Measurements from ENCODE around the gene LYRM9. TPM values are rescaled to one million over a fixed set of nuclear protein-coding genes. Genes with fewer than 3 reads are reported as not detected.

LYRM9 gene
- total and polyA plus RNA-seq, 9 of the 15 experiments (the other 6 are each of a cell fraction or from before 2014, with no cell fraction given), result 0.98 to 4.7 (median 1.8) TPM

- no peak for FAIRE-seq
- in situ Hi-C loops (cut with MboI) (no loop called here), intact Hi-C loops (cut with micrococcal nuclease) (loop anchor here (5.0 kb wide), 3 partner anchors 95 to 245 kb away; no protein-coding TSS in a partner anchor)
- Histone ChIP-seq H3K4me3 (no peak overlapping the region), H3K4me2 (ENCODE audit: insufficient read depth, low read length) (no peak overlapping the region), H3K4me1 (replicated peaks in 1 of 2; ENCODE audit: control insufficient read depth in 2 of 2, insufficient read depth in 2 of 2, low read length in 2 of 2) (peaks cover 7 to 35% of the 10 kb centered on the region in 2 experiments), H3K27me3 (ENCODE audit: control insufficient read depth in 2 of 2, insufficient read depth in 2 of 2, low read length in 2 of 2) (no peaks in the 10 kb centered on the region), H2AFZ (ENCODE audit: low read depth, low read length) (no peak overlapping the region), H3K9me1 (ENCODE audit: control insufficient read depth, insufficient read depth, low read length) (no peaks in the 10 kb centered on the region), H3K9ac (ENCODE audit: insufficient read depth in 1 of 2, low read depth in 2 of 2, low read length in 2 of 2) (no peak overlapping the region), H3K27ac (ENCODE audit: extremely low read depth, low read depth, low read length) (no peak overlapping the region), H4K20me1 (replicated peaks; ENCODE audit: control insufficient read depth, insufficient read depth, low read length) (no peaks in the 10 kb centered on the region), H3K79me2 (ENCODE audit: control insufficient read depth, insufficient read depth, low read length) (no peaks in the 10 kb centered on the region), H3K9me3 (replicated peaks; ENCODE audit: control insufficient read depth, insufficient read depth, low read depth, low read length) (no peaks in the 10 kb centered on the region), H3K36me3 (ENCODE audit: control insufficient read depth, insufficient read depth, low read length) (no peaks in the 10 kb centered on the region)
- POLR2A ChIA-PET, result interaction anchor here (0.8 to 1.1 kb wide), 2 partner anchors 7 to 286 kb away, joined by 3 read pairs; no protein-coding TSS in a partner anchor
- WGBS (ENCODE audit: insufficient coverage, low coverage, missing lambda C conversion rate), result 86% methylated on average over 9 of the region's 9 CpGs
- ATAC-seq, result no peak
- no peak for TF ChIP-seq RERE (CRISPR knock-in tag; IDR thresholded peaks at IDR 0.05; ENCODE audit: borderline replicate concordance)
- TF ChIP-seq POLR3A (IDR thresholded peaks at IDR 0.05; ENCODE audit: borderline replicate concordance, extremely low read depth, insufficient read depth, insufficient read length), result no peak
- TF ChIP-seq IRF1 (CRISPR knock-in tag; IDR thresholded peaks at IDR 0.05; ENCODE audit: borderline replicate concordance), result no peak
- TF ChIP-seq ZFP91 (CRISPR knock-in tag; IDR thresholded peaks at IDR 0.05), result no peak
- no peak for TF ChIP-seq CREB3L1 (IDR thresholded peaks at IDR 0.05; ENCODE audit: borderline replicate concordance, low read depth)
- TF ChIP-seq POU5F1 (IDR thresholded peaks at IDR 0.05; ENCODE audit: borderline replicate concordance, low read depth, low read length, partially characterized antibody), result no peak
- no peak for TF ChIP-seq SRSF1 (IDR thresholded peaks at IDR 0.05; ENCODE audit: low read depth, low read length)
- no peak for TF ChIP-seq ZNF12 (CRISPR knock-in tag; IDR thresholded peaks at IDR 0.05)
- TF ChIP-seq MAFK (IDR thresholded peaks at IDR 0.05; ENCODE audit: low read length), result no peak
- no peak for TF ChIP-seq TAF15 (IDR thresholded peaks at IDR 0.05; ENCODE audit: low read depth, low read length)
- TF ChIP-seq NFRKB (IDR thresholded peaks at IDR 0.05; ENCODE audit: low read depth), result no peak
- no peak for TF ChIP-seq BHLHE40 (IDR thresholded peaks at IDR 0.05; ENCODE audit: low read length)
- CTCF ChIA-PET (ENCODE audit: low intra/inter-chr PET ratio), result no interaction called here
- no TSS peak for BruUV-seq (replicated peaks)
- no peak for DNase-seq (ENCODE audit: extremely low read depth in 1 of 4, low spot score in 3 of 4)
Observed at GRCh38 chr17:27891841-27892240, 1.3 kb downstream of the LYRM9 start.

All from K562 (cell line).